DMS153 treated with DMSO at 0.1 percent for 48 hours (cell line): ENCODE results near the gene ATP8A2.
A peak's percentile ranks its signal among the peaks of the same experiment; 100 is the strongest.

Experiments used
- DNase-seq: peaks from one replicate; lab custom pipeline; 2025; ENCODE audit not compliant: unreplicated experiment; lab: John Stamatoyannopoulos, UW

ATP8A2 gene

DNA sequence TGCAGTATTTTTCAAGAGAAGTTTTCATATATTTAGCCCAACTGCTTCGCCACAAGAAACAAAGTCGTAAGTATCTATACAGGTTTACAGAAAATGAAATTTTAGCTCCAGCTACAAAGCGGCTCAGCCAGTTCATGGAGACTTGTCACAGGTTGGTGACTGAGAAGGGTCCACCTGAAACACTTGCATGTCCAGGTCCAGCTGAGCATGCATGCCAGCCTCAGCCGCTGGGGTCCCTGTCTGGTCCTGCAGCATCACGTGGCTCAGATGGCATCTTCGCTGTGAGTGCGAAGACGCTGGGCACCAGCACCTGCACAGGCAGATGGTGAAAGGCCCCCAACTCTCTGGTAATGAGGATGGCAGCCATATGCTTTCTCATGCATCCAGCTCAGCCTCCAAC, 616.2 kb downstream of the ATP8A2 start:
- DNase-seq, result no peak

GRCh38 chr13:25988661-25989060, 616.9 kb downstream of the ATP8A2 start:
- DNase-seq, result no peak

- DNase-seq, result no peak
Observed at GRCh38 chr13:25990801-25991200, 619.0 kb downstream of the ATP8A2 start.

DNA sequence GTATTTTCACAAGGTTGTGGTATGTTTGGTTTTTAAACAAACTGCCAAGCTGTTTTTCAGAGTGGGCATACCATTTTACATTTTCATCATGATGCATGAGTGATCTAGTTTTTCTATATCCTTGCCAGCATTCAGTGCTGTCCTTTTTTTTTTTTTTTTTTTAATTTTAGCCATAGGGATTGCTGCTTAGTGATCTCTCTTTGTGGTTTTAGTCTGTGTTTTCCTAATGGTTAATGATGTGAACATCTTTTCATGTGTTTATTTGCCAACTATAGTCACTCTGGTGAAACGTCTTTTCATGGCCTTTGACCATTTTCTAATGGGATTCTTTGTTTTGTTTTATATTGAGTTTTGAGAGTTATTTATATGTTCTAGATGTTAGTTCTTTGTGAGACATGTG, 620.3 kb downstream of the ATP8A2 start:
- DNase-seq, result no peak

DNA sequence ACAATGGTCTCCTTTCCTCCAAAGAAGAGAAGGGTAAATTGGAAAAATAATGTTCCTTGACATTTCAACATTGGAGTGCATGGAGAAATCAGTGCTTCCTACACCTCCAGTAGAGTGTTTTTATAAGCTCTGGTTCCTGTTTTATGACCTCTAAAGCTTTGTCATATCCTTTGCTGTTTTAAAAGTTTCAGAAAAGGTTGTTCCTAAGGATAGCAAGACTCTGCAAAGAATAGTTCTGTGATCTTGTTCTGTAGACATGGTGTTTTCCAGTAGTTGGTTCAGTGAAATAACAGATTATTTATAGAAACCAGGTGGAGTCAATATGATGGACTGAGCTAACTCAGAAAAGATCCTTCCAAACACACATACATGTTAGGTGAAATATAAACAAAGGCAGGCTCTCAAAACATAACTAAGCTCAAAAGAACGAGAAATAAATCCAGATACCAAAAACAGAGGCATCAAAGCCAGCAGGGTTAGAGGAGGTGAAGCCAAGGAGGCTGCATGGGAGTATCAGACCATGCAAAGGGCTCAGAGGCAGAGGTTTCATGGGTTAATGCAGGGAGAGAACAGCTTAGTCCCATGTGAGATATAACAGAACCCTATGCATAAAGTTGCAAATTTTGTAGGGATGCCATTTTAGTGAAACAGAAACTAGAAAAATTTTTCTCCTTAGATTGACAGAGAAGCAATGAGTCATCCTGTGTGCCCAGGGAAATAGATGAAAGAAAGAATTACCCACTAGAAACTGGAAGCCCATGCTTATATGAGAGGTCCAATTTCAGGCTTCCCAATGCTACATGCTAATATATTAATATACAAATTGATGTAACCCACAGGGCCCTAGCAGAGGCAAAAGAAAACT, 635.7 kb downstream of the ATP8A2 start:
- no peak for DNase-seq

GRCh38 chr13:26010487-26011207, 638.9 kb downstream of the ATP8A2 start:
- no peak for DNase-seq

GRCh38 chr13:26011208-26011573, 639.4 kb downstream of the ATP8A2 start:
- no peak for DNase-seq

GRCh38 chr13:26011996-26012821, 640.4 kb downstream of the ATP8A2 start:
- peak; percentile 22 for DNase-seq

- no peak for DNase-seq
Observed at GRCh38 chr13:26012995-26013394, 641.2 kb downstream of the ATP8A2 start.

GRCh38 chr13:26015271-26016125, 643.7 kb downstream of the ATP8A2 start:
- no peak for DNase-seq

DNA sequence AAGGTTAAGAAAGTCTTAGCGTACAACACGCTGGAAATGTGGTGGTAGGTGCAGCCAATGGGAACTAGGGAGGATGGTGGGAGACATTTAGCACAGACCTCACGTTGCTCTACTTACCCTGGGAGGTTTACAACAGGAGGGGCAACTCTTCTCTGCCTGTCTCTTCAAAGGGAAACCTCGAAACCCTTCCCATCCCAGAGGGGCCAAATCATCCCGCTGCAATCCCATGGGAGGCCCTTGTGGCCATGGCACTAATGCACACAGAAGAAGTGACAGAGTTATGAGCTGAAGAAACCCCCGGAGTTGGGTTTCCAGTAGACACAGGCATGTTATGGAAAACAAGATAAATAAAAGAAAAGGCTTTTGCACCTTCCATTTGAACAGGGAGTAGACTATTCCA, 644.4 kb downstream of the ATP8A2 start:
- no peak for DNase-seq

GRCh38 chr13:26017196-26017921, 645.6 kb downstream of the ATP8A2 start:
- no peak for DNase-seq

DNA sequence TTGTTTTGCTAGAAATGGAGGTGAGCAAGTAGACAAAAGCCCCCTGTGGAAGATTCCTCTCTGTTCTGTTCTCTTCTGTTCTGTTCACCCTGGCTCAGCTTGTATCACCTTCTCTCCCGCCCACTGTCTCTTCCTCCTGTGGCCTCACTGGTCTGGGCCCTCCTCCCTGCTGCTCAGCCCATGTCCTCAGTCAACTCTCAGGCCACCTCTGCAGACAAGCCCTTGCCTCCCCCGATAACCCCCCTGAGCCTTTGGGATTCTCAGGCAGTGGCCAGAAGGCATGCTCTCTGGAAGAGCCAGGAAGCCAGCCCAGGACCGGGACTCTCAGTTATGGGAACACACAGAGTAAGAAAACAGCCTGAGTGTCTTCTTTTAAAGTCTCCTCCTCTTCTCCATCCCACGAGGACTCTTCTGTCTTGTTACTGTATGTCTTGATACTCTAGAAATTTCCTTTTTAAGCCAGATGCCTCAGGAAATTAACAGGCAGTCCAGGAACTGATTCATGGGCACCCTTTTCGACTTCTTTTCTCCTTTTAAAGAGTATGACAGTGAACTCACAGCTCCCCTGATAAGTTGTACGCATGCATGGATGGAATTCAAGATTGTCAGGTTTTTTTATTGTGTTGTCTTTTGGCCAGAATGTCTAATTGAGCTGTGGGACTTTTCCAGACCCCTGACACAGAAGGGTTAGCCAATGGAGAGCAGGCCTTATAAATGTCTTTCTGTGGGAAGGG, 646.3 kb downstream of the ATP8A2 start:
- DNase-seq, result no peak

GRCh38 chr13:26019251-26019650, 647.5 kb downstream of the ATP8A2 start:
- no peak for DNase-seq

GRCh38 chr13:26019881-26020870, 648.4 kb downstream of the ATP8A2 start:
- DNase-seq, result no peak

DNA sequence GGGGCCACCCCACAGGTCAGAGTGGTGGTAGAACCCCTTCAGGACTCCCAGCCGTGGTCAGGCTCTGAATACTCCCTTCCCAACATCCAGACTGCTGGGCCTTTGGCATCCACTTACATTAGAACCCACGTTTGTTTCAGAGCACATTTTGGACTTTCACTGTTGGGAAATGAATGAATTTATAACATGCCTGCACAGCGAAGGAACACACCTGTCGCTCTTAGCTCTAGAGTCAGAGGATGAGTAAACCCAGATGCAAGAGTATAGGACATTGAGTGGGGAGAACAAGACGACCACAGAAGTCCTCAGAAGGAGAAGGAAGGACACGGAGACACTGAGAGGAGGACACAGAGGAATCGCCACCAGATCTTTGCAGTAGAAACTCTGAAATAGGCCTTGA, 649.1 kb downstream of the ATP8A2 start:
- no peak for DNase-seq

- DNase-seq, result no peak
Observed at GRCh38 chr13:26021516-26021915, 649.7 kb downstream of the ATP8A2 start.

DNA sequence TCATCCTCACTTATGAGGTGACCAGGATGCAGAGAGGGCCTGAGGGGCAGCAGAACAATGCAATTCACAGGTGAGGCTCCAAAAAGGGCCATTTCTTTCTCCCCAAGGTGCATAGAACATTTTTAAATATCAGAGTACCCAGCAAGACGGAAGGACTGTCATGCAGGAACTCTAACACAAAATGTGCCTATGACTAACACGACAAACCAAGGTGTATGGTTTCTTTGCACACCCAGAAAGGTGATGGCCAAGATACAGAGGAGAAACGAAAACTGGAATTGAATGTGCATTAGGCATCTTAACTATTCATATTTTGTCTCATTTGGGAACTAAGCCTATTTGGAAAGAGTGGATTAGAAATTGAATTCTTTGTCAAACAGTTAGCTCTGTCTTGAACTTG, 650.2 kb downstream of the ATP8A2 start:
- no peak for DNase-seq
